ENCODE data around the gene LRRC8D. TPM values are rescaled to one million over a fixed set of nuclear protein-coding genes. Genes with fewer than 3 reads are reported as not detected.

Gene LRRC8D
- total RNA-seq, 1 donor from 2014 or later: 33.9 TPM

DNA sequence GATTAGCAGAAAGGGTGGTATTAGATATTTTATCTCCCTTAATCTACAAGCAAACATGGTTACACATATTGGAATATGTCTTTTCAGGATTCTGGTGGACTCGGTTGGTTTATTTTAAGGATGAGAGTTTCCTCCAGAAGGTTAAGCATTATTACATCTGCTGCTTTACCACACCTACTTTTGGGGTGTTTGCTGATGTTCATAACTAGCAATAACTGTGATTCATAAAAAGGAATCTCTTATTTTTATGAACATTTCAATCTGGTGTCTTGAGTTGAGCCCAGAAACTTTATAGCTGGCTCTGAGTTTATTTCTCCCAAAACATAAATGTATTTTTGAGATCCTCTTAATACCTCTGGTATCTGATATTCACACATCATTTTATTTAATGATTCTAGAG is 82.7 kb downstream of the LRRC8D start:
- no peaks in the 10 kb centered on the region for H3K9me3 Mint-ChIP-seq (ENCODE audit: unreplicated experiment)
- H3K36me3 Mint-ChIP-seq (ENCODE audit: low read depth, unreplicated experiment): peaks cover 6% of the 10 kb centered on the region
- peak overlapping the region; percentile 93 for H3K27ac Mint-ChIP-seq (ENCODE audit: unreplicated experiment)
- peaks cover 80% of the 10 kb centered on the region for H3K4me1 Mint-ChIP-seq (ENCODE audit: unreplicated experiment)
- H3K27me3 Mint-ChIP-seq (ENCODE audit: unreplicated experiment): no peaks in the 10 kb centered on the region
- TF ChIP-seq, protein P1, sequence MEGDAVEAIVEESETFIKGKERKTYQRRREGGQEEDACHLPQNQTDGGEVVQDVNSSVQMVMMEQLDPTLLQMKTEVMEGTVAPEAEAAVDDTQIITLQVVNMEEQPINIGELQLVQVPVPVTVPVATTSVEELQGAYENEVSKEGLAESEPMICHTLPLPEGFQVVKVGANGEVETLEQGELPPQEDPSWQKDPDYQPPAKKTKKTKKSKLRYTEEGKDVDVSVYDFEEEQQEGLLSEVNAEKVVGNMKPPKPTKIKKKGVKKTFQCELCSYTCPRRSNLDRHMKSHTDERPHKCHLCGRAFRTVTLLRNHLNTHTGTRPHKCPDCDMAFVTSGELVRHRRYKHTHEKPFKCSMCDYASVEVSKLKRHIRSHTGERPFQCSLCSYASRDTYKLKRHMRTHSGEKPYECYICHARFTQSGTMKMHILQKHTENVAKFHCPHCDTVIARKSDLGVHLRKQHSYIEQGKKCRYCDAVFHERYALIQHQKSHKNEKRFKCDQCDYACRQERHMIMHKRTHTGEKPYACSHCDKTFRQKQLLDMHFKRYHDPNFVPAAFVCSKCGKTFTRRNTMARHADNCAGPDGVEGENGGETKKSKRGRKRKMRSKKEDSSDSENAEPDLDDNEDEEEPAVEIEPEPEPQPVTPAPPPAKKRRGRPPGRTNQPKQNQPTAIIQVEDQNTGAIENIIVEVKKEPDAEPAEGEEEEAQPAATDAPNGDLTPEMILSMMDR (IDR thresholded peaks at IDR 0.05; ENCODE audit: unreplicated experiment): no peak
- no peak overlapping the region for H3K4me3 Mint-ChIP-seq (ENCODE audit: unreplicated experiment)
- DNase-seq (ENCODE audit: low spot score): no peak

DNA sequence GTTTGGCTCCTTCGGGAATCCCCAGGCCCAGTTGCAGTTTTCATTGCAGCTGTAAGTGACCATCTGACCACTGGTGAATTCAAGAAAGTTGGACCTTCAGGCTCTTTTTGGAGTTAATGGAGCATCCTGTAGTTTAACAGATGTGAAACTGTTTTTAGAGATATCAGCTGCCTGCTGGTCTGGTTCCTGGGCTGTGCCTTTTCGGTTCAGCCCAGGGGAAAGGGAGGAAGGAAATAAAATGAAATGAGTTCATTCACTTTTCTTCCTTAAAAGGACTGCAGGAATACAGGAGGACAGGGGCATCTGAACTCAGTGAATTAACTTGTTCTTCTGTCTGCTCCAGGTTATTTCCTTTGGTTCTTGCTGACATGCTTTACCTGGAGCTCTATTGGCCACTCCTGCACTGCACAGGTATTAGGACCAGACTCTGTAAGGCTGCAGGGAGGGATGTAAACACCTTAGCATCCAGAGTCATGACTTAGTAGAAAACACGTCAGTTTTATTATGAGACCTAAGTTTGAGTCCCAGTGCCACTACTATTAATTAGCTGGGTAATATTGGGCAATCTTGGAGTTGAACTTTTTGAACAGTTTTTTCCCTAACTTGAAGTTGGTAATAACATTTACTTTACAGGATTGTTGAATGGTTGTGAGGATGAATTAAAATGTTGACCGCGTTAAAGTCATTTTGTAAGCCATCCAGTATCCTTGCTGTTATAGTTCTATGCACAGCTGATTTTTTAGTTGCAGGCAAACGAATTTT is 83.6 kb downstream of the LRRC8D start:
- Mint-ChIP-seq H3K4me3 (ENCODE audit: unreplicated experiment) (no peak overlapping the region), H3K27ac (ENCODE audit: unreplicated experiment) (peak overlapping the region; percentile 93), H3K27me3 (ENCODE audit: unreplicated experiment) (no peaks in the 10 kb centered on the region), H3K36me3 (ENCODE audit: low read depth, unreplicated experiment) (peaks cover 6% of the 10 kb centered on the region), H3K4me1 (ENCODE audit: unreplicated experiment) (peaks cover 88% of the 10 kb centered on the region), H3K9me3 (ENCODE audit: unreplicated experiment) (no peaks in the 10 kb centered on the region)
- DNase-seq (ENCODE audit: low spot score): peak; percentile 16
- TF ChIP-seq, protein P1 (IDR thresholded peaks at IDR 0.05; ENCODE audit: unreplicated experiment): no peak

- Mint-ChIP-seq H3K36me3 (ENCODE audit: low read depth, unreplicated experiment) (peaks cover 6% of the 10 kb centered on the region), H3K27ac (ENCODE audit: unreplicated experiment) (peak overlapping the region; percentile 93), H3K4me3 (ENCODE audit: unreplicated experiment) (no peak overlapping the region), H3K27me3 (ENCODE audit: unreplicated experiment) (no peaks in the 10 kb centered on the region), H3K4me1 (ENCODE audit: unreplicated experiment) (peaks cover 84% of the 10 kb centered on the region), H3K9me3 (ENCODE audit: unreplicated experiment) (no peaks in the 10 kb centered on the region)
- TF ChIP-seq, protein P1 (IDR thresholded peaks at IDR 0.05; ENCODE audit: unreplicated experiment): no peak
- DNase-seq (ENCODE audit: low spot score): no peak
Observed at GRCh38 chr1:89905395-89906058, 84.7 kb downstream of the LRRC8D start.

DNA sequence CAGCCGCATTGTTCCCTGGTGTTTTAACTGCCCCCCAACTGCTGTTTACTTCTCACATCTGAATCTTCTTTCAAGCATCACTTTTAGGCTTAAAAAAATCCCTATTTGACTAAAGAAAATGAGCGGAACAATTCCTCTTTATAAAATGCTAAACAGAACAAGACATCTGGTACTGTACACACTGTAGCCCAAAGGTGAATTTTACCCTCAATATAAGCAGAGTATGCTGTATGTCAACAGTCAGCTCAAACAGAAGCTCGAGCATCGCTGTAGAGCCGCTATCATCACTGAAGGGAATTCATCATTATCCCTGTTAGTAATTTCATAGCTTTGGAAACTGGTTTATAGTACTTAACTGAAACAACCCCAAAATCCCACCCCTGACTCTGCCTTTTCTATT is 85.3 kb downstream of the LRRC8D start:
- TF ChIP-seq, protein P1 (IDR thresholded peaks at IDR 0.05; ENCODE audit: unreplicated experiment): no peak
- no peaks in the 10 kb centered on the region for H3K27me3 Mint-ChIP-seq (ENCODE audit: unreplicated experiment)
- no peak overlapping the region for H3K4me3 Mint-ChIP-seq (ENCODE audit: unreplicated experiment)

GRCh38 chr1:89907727-89908212 is 86.9 kb downstream of the LRRC8D start:
- H3K27me3 Mint-ChIP-seq (ENCODE audit: unreplicated experiment): no peaks in the 10 kb centered on the region
- DNase-seq (ENCODE audit: low spot score): no peak
- peaks cover 6% of the 10 kb centered on the region for H3K36me3 Mint-ChIP-seq (ENCODE audit: low read depth, unreplicated experiment)
- H3K4me1 Mint-ChIP-seq (ENCODE audit: unreplicated experiment): peaks cover 86% of the 10 kb centered on the region
- H3K4me3 Mint-ChIP-seq (ENCODE audit: unreplicated experiment): no peak overlapping the region
- TF ChIP-seq, protein P1 (IDR thresholded peaks at IDR 0.05; ENCODE audit: unreplicated experiment): no peak
- H3K27ac Mint-ChIP-seq (ENCODE audit: unreplicated experiment): peak overlapping the region; percentile 93
- no peaks in the 10 kb centered on the region for H3K9me3 Mint-ChIP-seq (ENCODE audit: unreplicated experiment)

More for the DNA sequence above, 85.3 kb downstream of the LRRC8D start:
- Mint-ChIP-seq H3K36me3 (ENCODE audit: low read depth, unreplicated experiment) (peaks cover 6% of the 10 kb centered on the region), H3K4me1 (ENCODE audit: unreplicated experiment) (peaks cover 85% of the 10 kb centered on the region), H3K9me3 (ENCODE audit: unreplicated experiment) (no peaks in the 10 kb centered on the region), H3K27ac (ENCODE audit: unreplicated experiment) (peak overlapping the region; percentile 93)
- no peak for DNase-seq (ENCODE audit: low spot score)

Data from endothelial cell (in vitro differentiated cells).